ENCODE measurements around the gene GALR2.

The GALR2 gene

GRCh38 chr17:76102944-76103273 lies 28.3 kb downstream of the GALR2 start:
- no peak for DNase-seq

GRCh38 chr17:76103274-76104139 lies 28.9 kb downstream of the GALR2 start, which contains the start of gene EXOC7:
Gene EXOC7 (minus strand): TSS chr17:76103787. CDS start chr17:76103692, 95 bp downstream.
- DNase-seq = peak; percentile 97

GRCh38 chr17:76104140-76104895 lies 29.7 kb downstream of the GALR2 start:
- DNase-seq = no peak

GRCh38 chr17:76104896-76105231 lies 30.3 kb downstream of the GALR2 start:
- no peak for DNase-seq

- no peak for DNase-seq
Observed at GRCh38 chr17:76106703-76107102, 32.1 kb downstream of the GALR2 start.

GRCh38 chr17:76107509-76107908 lies 32.9 kb downstream of the GALR2 start:
- DNase-seq = peak; percentile 72

- DNase-seq = no peak
Observed at GRCh38 chr17:76111956-76112355, 37.4 kb downstream of the GALR2 start.

- DNase-seq = no peak
Observed at GRCh38 chr17:76115138-76115754, 40.7 kb downstream of the GALR2 start.

GRCh38 chr17:76119409-76120371 lies 45.1 kb downstream of the GALR2 start:
- no peak for DNase-seq

- no peak for DNase-seq
Observed at GRCh38 chr17:76120658-76121008, 46.1 kb downstream of the GALR2 start.

GRCh38 chr17:76121932-76122430 lies 47.4 kb downstream of the GALR2 start:
- peak; percentile 57 for DNase-seq

- no peak for DNase-seq
Observed at GRCh38 chr17:76122431-76123190, 48.0 kb downstream of the GALR2 start.

GRCh38 chr17:76123191-76123499 lies 48.6 kb downstream of the GALR2 start:
- DNase-seq = no peak

GRCh38 chr17:76123749-76124581 lies 49.4 kb downstream of the GALR2 start:
- DNase-seq = no peak

GRCh38 chr17:76124582-76125390 lies 50.2 kb downstream of the GALR2 start:
- DNase-seq = peak; percentile 52

- no peak for DNase-seq
Observed at GRCh38 chr17:76125391-76125675, 50.8 kb downstream of the GALR2 start.

- DNase-seq = no peak
Observed at GRCh38 chr17:76125922-76126321, 51.3 kb downstream of the GALR2 start.
